Caco-2 (cell line): ENCODE results near the gene NCAPD3. TPM values are rescaled to one million over a fixed set of nuclear protein-coding genes. Genes with fewer than 3 reads are reported as not detected.

Experiments used
- BruUV-seq: library from RNA; stranded (reverse); fragments of 400-500 nt; replicated peaks from 2 replicates; lab custom pipeline; 2021; lab: Mats Ljungman, UMichigan
- CTCF ChIA-PET: fragments of 300-600 bp; sonication (Branson Sonifier 250); formaldehyde crosslinking; loops from one replicate; lab custom pipeline; 2022; ENCODE audit warnings: antibody characterized with exemption; lab: Charles Lee
- POLR2A ChIA-PET: fragments of 300-600 bp; sonication (Branson Sonifier 250); formaldehyde crosslinking; loops from one replicate; lab custom pipeline; 2022; ENCODE audit warnings: antibody characterized with exemption; lab: Charles Lee
- DNase-seq, 2 experiments: peaks; one replicate each; pipeline versions ENCODE4 v3.0.0 to v3.0.0-alpha.2; 2020 to 2022
- H3K27me3 ChIP-seq: replicated peaks from 2 replicates; pipeline ENCODE4 v1.6.0; 2011; ENCODE audit warnings: low read length; ENCODE audit not compliant: control insufficient read depth, insufficient read depth
- H3K36me3 ChIP-seq: 2 replicates; pipeline ENCODE4 v1.5.1; 2011; ENCODE audit warnings: low read length; ENCODE audit not compliant: control insufficient read depth, insufficient read depth
- H3K4me1 ChIP-seq: fragments of 250-450 bp; sonication (Bioruptor Pico); 2 replicates; pipeline ENCODE4 v1.5.1; 2020; ENCODE audit warnings: mild to moderate bottlenecking
- H3K4me3 ChIP-seq: 2 replicates; pipeline ENCODE4 v1.5.1; 2011; ENCODE audit warnings: low read depth, mild to moderate bottlenecking, control low read depth, low read length
- H3K9me3 ChIP-seq: fragments of 250-450 bp; sonication (Bioruptor Pico); 2 replicates; pipeline ENCODE4 v1.5.1; 2020; ENCODE audit warnings: mild to moderate bottlenecking, moderate library complexity
- H3K27ac Mint-ChIP-seq: one replicate; pipeline ENCODE4 v1.8.0; 2022; ENCODE audit warnings: mixed read lengths; ENCODE audit not compliant: unreplicated experiment
- H3K27me3 Mint-ChIP-seq: one replicate; pipeline ENCODE4 v1.8.0; 2022; ENCODE audit warnings: mixed read lengths; ENCODE audit not compliant: insufficient read depth, unreplicated experiment
- H3K36me3 Mint-ChIP-seq: one replicate; pipeline ENCODE4 v1.8.0; 2022; ENCODE audit warnings: mild to moderate bottlenecking, mixed read lengths; ENCODE audit not compliant: insufficient read depth, unreplicated experiment
- H3K4me1 Mint-ChIP-seq: one replicate; pipeline ENCODE4 v1.8.0; 2022; ENCODE audit warnings: low read depth, mixed read lengths; ENCODE audit not compliant: unreplicated experiment
- H3K4me3 Mint-ChIP-seq: one replicate; pipeline ENCODE4 v1.8.0; 2022; ENCODE audit warnings: mild to moderate bottlenecking, moderate library complexity, mixed read lengths; ENCODE audit not compliant: unreplicated experiment
- H3K9me3 Mint-ChIP-seq: one replicate; pipeline ENCODE4 v1.8.0; 2022; ENCODE audit warnings: mixed read lengths; ENCODE audit not compliant: unreplicated experiment
- CTCF ChIP-seq, 2 experiments: fragments of 200-600 bp in 1 of 2; IDR thresholded peaks; 1 replicate in 1 of 2; 2 replicates in 1 of 2; pipeline versions ENCODE4 v1.5.1 to v1.8.0; 2011 to 2022; ENCODE audit warnings: antibody characterized with exemption in 1 of 2, control low read depth in 1 of 2, inconsistent platforms in 1 of 2, low read depth in 1 of 2, low read length in 1 of 2, mild to moderate bottlenecking in 1 of 2, moderate library complexity in 1 of 2; ENCODE audit not compliant: insufficient read depth in 1 of 2, severe bottlenecking in 1 of 2, unreplicated experiment in 1 of 2
- intact Hi-C: fragments of 100-400 bp; cut with micrococcal nuclease; formaldehyde crosslinking; loops from one replicate; pipeline ENCODE4 v1.10.0; 2022; ENCODE audit not compliant: unreplicated experiment
- total RNA-seq: library from RNA; stranded (reverse); gene quantifications from 2 replicates; pipeline ENCODE4 v1.2.3, GENCODE V29; 2022

The NCAPD3 gene
- total RNA-seq, 1 experiment from 2014 or later, result 108 TPM

DNA sequence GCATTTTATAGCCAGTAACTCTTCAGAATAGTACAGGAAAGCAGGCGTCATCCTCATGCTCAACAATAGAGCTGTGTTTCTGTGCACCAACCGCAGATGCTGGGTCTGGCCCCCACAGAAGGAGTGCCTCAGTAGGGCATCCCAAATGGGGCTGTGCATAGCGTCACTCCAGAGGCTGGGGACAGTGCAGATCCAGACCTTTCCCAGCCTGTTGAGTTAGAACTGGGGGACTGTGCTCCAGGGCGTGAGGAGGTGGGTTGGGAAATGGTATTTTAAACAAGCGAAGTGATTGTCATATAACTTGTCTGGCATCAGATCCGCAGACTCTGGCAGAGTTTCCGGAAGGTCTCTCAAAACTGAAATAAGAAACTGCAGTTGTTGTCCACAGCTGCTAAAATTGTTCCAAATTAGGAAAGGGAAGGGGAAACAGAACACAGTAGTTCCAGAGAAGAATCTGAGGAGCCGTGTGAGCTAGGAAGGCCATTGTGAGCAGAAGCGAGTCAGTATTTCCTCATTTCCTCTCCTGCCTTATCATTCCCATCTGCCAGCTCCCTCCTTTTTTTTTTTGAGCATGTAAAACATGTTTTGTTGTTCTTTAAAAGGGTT is 102.7 kb downstream of the NCAPD3 start:
- no peak overlapping the region for H3K4me3 ChIP-seq
- peaks cover 39% of the 10 kb centered on the region for H3K27me3 Mint-ChIP-seq
- no peaks in the 10 kb centered on the region; the same call in 1 of the 2 replicates for H3K27me3 ChIP-seq
- POLR2A ChIA-PET, result no interaction called here
- H3K27ac Mint-ChIP-seq, result no peak overlapping the region
- no peaks in the 10 kb centered on the region for H3K4me1 ChIP-seq
- no peaks in the 10 kb centered on the region for H3K36me3 Mint-ChIP-seq
- no peak for TF ChIP-seq CTCF (IDR thresholded peaks at IDR 0.05; ENCODE audit: insufficient read depth in 1 of 2, low read depth in 1 of 2, low read length in 1 of 2, severe bottlenecking in 1 of 2, unreplicated experiment in 1 of 2)
- no peak overlapping the region for H3K4me3 Mint-ChIP-seq
- CTCF ChIA-PET, result interaction anchor here (0.5 to 0.7 kb wide), 3 partner anchors 16 to 157 kb away, joined by 3 to 4 read pairs (median 4); no protein-coding TSS in a partner anchor
- BruUV-seq, result no TSS peak
- H3K9me3 ChIP-seq, result peaks cover 2% of the 10 kb centered on the region; the same call in 1 of the 2 replicates
- H3K9me3 Mint-ChIP-seq, result no peaks in the 10 kb centered on the region
- H3K36me3 ChIP-seq, result no peaks in the 10 kb centered on the region
- no peaks in the 10 kb centered on the region for H3K4me1 Mint-ChIP-seq
- intact Hi-C loops, result no loop called here
- DNase-seq, result no peak

DNA sequence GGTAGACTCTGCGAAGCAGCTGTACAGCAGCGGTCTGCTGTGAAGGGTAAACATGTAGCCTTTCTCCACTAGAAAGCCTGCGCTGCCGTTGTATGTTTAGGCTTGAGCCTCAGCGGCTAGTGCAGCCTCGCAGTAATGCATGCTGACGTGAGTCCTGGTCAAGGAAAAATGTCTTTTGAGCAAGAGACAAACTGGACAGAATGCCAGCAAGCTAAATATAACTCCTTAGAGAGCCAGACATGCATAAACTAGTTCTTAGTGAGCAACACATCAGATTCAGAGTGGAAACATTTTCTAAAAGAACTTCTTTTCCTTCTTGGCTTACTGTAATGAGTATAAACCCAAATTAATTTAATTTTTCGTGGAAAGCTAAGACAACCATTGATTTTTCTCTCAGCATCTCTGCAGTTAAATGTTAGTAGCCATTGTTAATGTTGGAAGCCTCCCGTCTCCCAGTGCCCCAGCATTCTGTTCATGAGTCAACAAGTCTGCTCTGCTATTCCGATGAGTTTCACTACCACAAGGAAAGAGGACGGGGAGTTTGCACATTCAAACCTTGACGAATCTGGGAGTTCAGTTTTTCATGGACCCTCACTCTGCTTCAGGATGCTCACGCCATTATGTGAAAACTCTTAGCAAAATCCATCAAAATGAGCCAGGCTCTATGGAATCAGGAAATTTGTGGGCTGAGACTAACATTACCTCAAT is 103.5 kb downstream of the NCAPD3 start:
- intact Hi-C loops, result no loop called here
- DNase-seq, result no peak
- no peaks in the 10 kb centered on the region for H3K4me1 ChIP-seq
- H3K27ac Mint-ChIP-seq, result no peak overlapping the region
- H3K9me3 ChIP-seq, result peaks cover 3% of the 10 kb centered on the region; the same call in 1 of the 2 replicates
- no TSS peak for BruUV-seq
- no peaks in the 10 kb centered on the region for H3K36me3 Mint-ChIP-seq
- no peaks in the 10 kb centered on the region for H3K36me3 ChIP-seq
- TF ChIP-seq CTCF (IDR thresholded peaks at IDR 0.05; ENCODE audit: insufficient read depth in 1 of 2, low read depth in 1 of 2, low read length in 1 of 2, severe bottlenecking in 1 of 2, unreplicated experiment in 1 of 2), result no peak
- CTCF ChIA-PET, result interaction anchor here (0.6 kb wide), 1 partner anchor 16 kb away, joined by 4 read pairs; no protein-coding TSS in a partner anchor
- POLR2A ChIA-PET, result no interaction called here
- no peak overlapping the region for H3K4me3 ChIP-seq
- no peak overlapping the region for H3K4me3 Mint-ChIP-seq
- H3K4me1 Mint-ChIP-seq, result no peaks in the 10 kb centered on the region
- H3K9me3 Mint-ChIP-seq, result no peaks in the 10 kb centered on the region
- peaks cover 37% of the 10 kb centered on the region for H3K27me3 Mint-ChIP-seq
- H3K27me3 ChIP-seq, result no peaks in the 10 kb centered on the region; the same call in 1 of the 2 replicates

- no TSS peak for BruUV-seq
- POLR2A ChIA-PET, result no interaction called here
- H3K27me3 ChIP-seq, result no peaks in the 10 kb centered on the region; the same call in 1 of the 2 replicates
- no peak for DNase-seq
- peaks cover 3% of the 10 kb centered on the region; the same call in 1 of the 2 replicates for H3K9me3 ChIP-seq
- Mint-ChIP-seq H3K27ac (no peak overlapping the region), H3K4me1 (no peaks in the 10 kb centered on the region), H3K27me3 (peaks cover 35% of the 10 kb centered on the region), H3K36me3 (no peaks in the 10 kb centered on the region), H3K4me3 (no peak overlapping the region), H3K9me3 (no peaks in the 10 kb centered on the region)
- H3K4me3 ChIP-seq, result no peak overlapping the region
- TF ChIP-seq CTCF (IDR thresholded peaks at IDR 0.05; ENCODE audit: insufficient read depth in 1 of 2, low read depth in 1 of 2, low read length in 1 of 2, severe bottlenecking in 1 of 2, unreplicated experiment in 1 of 2), result no peak
- intact Hi-C loops, result no loop called here
- CTCF ChIA-PET, result no interaction called here
- H3K36me3 ChIP-seq, result no peaks in the 10 kb centered on the region
- H3K4me1 ChIP-seq, result no peaks in the 10 kb centered on the region
Observed at GRCh38 chr11:134119094-134119493, 104.7 kb downstream of the NCAPD3 start.
